ENCODE measurements around the gene ETFA. TPM values are rescaled to one million over a fixed set of nuclear protein-coding genes. Genes with fewer than 3 reads are reported as not detected.

Gene ETFA
- total RNA-seq, 2 experiments from 2014 or later: 84.8 to 146 TPM

GRCh38 chr15:76259392-76259791 lies 51.9 kb downstream of the ETFA start:
- TF ChIP-seq EZH2phosphoT487 (IDR thresholded peaks at IDR 0.05; ENCODE audit: borderline replicate concordance, low read depth, low read length) (no peak), CTCF (conservative IDR thresholded peaks at IDR 0.05; ENCODE audit: low read length) (no peak)
- POLR2A ChIA-PET: interaction anchor here (0.6 kb wide), 1 partner anchor 111 kb away, joined by 4 read pairs; no protein-coding TSS in a partner anchor
- DNase-seq (ENCODE audit: low spot score): no peak
- CTCF ChIA-PET (ENCODE audit: unreplicated experiment): no interaction called here
- Histone ChIP-seq H3K9me3 (ENCODE audit: low read length) (peaks cover 20% of the 10 kb centered on the region), H3K9me2 (ENCODE audit: insufficient read depth, low read length) (no peaks in the 10 kb centered on the region), H4K20me1 (ENCODE audit: insufficient read depth, low read length) (no peaks in the 10 kb centered on the region), H3K4me2 (ENCODE audit: low read length) (no peak overlapping the region), H3K4me1 (ENCODE audit: insufficient read depth, low read length, poor library complexity, severe bottlenecking) (no peaks in the 10 kb centered on the region), H3K4me3 (ENCODE audit: low read depth, low read length, poor library complexity, severe bottlenecking) (no peak overlapping the region), H2AFZ (ENCODE audit: low read length) (no peak overlapping the region), H3K36me3 (ENCODE audit: insufficient read depth, low read length) (peaks cover 81% of the 10 kb centered on the region), H3K79me2 (ENCODE audit: insufficient read depth, low read depth, low read length) (no peaks in the 10 kb centered on the region), H3K27ac (ENCODE audit: low read depth, low read length, poor library complexity, severe bottlenecking) (no peak overlapping the region)
- intact Hi-C loops (cut with micrococcal nuclease; ENCODE audit: unreplicated experiment): no loop called here
- no TSS peak for BruUV-seq (replicated peaks)

- no TSS peak for BruUV-seq (replicated peaks)
Measured at GRCh38 chr15:76258460-76258859, 52.8 kb downstream of the ETFA start.

More at GRCh38 chr15:76258460-76258859, 52.8 kb downstream of the ETFA start:
- Histone ChIP-seq H3K4me2 (ENCODE audit: low read length) (no peak overlapping the region), H4K20me1 (ENCODE audit: insufficient read depth, low read length) (no peaks in the 10 kb centered on the region), H2AFZ (ENCODE audit: low read length) (no peak overlapping the region), H3K9me3 (ENCODE audit: low read length) (peaks cover 12% of the 10 kb centered on the region), H3K27ac (ENCODE audit: low read depth, low read length, poor library complexity, severe bottlenecking) (no peak overlapping the region), H3K4me3 (ENCODE audit: low read depth, low read length, poor library complexity, severe bottlenecking) (no peak overlapping the region), H3K9me2 (ENCODE audit: insufficient read depth, low read length) (no peaks in the 10 kb centered on the region), H3K79me2 (ENCODE audit: insufficient read depth, low read depth, low read length) (no peaks in the 10 kb centered on the region), H3K36me3 (ENCODE audit: insufficient read depth, low read length) (peaks cover 72% of the 10 kb centered on the region), H3K4me1 (ENCODE audit: insufficient read depth, low read length, poor library complexity, severe bottlenecking) (no peaks in the 10 kb centered on the region)
- intact Hi-C loops (cut with micrococcal nuclease; ENCODE audit: unreplicated experiment): no loop called here
- CTCF ChIA-PET (ENCODE audit: unreplicated experiment): no interaction called here
- no peak for TF ChIP-seq CTCF (conservative IDR thresholded peaks at IDR 0.05; ENCODE audit: low read length)
- no peak for TF ChIP-seq EZH2phosphoT487 (IDR thresholded peaks at IDR 0.05; ENCODE audit: borderline replicate concordance, low read depth, low read length)
- POLR2A ChIA-PET: no interaction called here
- no peak for DNase-seq (ENCODE audit: low spot score)

Data from OCI-LY7 (cell line).